OCI-LY7 (cell line): ENCODE measurements around the gene ARRDC1.

ENCODE experiments used
- EZH2phosphoT487 ChIP-seq: fragments of 200-600 bp; sonication (generic); IDR thresholded peaks from 2 replicates; pipeline ENCODE4 v1.6.1; 2018; ENCODE audit warnings: low read depth, borderline replicate concordance, mild to moderate bottlenecking, mixed run types, antibody characterized with exemption, low read length, moderate library complexity, mixed read lengths
- TF ChIP-seq, protein P1 (sequence below): fragments of 200-600 bp; sonication (generic); conservative IDR thresholded peaks from 2 replicates; pipeline ENCODE4 v1.5.1; 2014; ENCODE audit warnings: mild to moderate bottlenecking, antibody characterized with exemption, low read length, moderate library complexity, mixed read lengths

DNA sequence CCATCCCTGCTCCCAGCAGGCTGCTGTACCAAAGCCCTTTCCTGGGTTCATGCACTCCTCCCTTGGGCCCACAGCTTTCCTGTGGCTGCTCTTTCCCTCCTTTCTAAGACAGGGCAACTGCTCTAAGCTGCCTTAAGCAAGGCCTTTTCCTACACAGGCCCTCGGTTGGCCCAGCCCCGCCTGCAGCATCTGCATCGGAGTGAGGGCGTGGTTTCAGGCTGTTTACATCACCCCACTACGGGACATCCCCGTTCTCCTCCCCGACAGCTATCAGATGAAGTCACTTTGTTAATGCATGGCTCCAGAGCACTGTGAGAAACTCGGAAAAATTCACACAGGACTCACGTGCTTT lies 30.1 kb upstream of the ARRDC1 start:
- TF ChIP-seq, protein P1, sequence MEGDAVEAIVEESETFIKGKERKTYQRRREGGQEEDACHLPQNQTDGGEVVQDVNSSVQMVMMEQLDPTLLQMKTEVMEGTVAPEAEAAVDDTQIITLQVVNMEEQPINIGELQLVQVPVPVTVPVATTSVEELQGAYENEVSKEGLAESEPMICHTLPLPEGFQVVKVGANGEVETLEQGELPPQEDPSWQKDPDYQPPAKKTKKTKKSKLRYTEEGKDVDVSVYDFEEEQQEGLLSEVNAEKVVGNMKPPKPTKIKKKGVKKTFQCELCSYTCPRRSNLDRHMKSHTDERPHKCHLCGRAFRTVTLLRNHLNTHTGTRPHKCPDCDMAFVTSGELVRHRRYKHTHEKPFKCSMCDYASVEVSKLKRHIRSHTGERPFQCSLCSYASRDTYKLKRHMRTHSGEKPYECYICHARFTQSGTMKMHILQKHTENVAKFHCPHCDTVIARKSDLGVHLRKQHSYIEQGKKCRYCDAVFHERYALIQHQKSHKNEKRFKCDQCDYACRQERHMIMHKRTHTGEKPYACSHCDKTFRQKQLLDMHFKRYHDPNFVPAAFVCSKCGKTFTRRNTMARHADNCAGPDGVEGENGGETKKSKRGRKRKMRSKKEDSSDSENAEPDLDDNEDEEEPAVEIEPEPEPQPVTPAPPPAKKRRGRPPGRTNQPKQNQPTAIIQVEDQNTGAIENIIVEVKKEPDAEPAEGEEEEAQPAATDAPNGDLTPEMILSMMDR = no peak
- TF ChIP-seq EZH2phosphoT487 = no peak
